Peyer's patch (tissue), 4 donors: ENCODE data around the gene CEBPG. TPM values are rescaled to one million over a fixed set of nuclear protein-coding genes. Genes with fewer than 3 reads are reported as not detected.

Experiments used
- DNase-seq, 3 donors: peaks; one replicate each; pipeline ENCODE4 v3.0.0-alpha.2; 2017 to 2019
- H3K27ac ChIP-seq, 4 donors: fragments of 200-600 bp; sonication (generic); one replicate each; pipeline ENCODE4 v1.5.1; 2016 to 2019
- H3K27me3 ChIP-seq, 2 donors: fragments of 200-600 bp; sonication (generic); one replicate each; pipeline ENCODE4 v1.5.1; 2019
- H3K36me3 ChIP-seq, 3 donors: fragments of 200-600 bp; sonication (generic); one replicate each; pipeline ENCODE4 v1.5.1; 2016 to 2019
- H3K4me1 ChIP-seq, 4 donors: fragments of 200-600 bp; sonication (generic); one replicate each; pipeline ENCODE4 v1.5.1; 2016 to 2019
- H3K4me3 ChIP-seq, 4 donors: fragments of 200-600 bp; sonication (generic); 1 replicate in 3 of 4; 2 replicates in 1 of 4; pipeline ENCODE4 v1.5.1; 2016 to 2019; ENCODE audit warnings: mild to moderate bottlenecking in 1 of 4
- H3K9me3 ChIP-seq, 4 donors: fragments of 200-600 bp; sonication (generic); one replicate each; pipeline ENCODE4 v1.5.1; 2016 to 2019; ENCODE audit warnings: mild to moderate bottlenecking in 1 of 4
- CTCF ChIP-seq, 6 experiments: fragments of 450-650 bp in 4 of 6; fragments of 200-600 bp in 2 of 6; sonication (generic) in 1 of 6; IDR thresholded peaks; one replicate each; pipeline ENCODE4 v1.5.1; 2017 to 2019; ENCODE audit warnings: antibody characterized with exemption in 6 of 6, mild to moderate bottlenecking in 3 of 6, moderate library complexity in 1 of 6
- POLR2A ChIP-seq, 2 donors: fragments of 450-650 bp; IDR thresholded peaks; one replicate each; pipeline ENCODE4 v1.5.1; 2017; ENCODE audit warnings: antibody characterized with exemption in 2 of 2, mild to moderate bottlenecking in 2 of 2, moderate library complexity in 2 of 2
- total RNA-seq, 4 donors: library from RNA; depleted of rRNA; stranded (reverse); fragments of >200 nt; gene quantifications; one replicate each; pipeline ENCODE4 v1.1.0, GENCODE V29; 2016

CEBPG gene
- total RNA-seq, 4 donors from 2014 or later = 33.0 to 75.5 (median 50.5) TPM

- Histone ChIP-seq H3K9me3 (no peaks in the 10 kb centered on the region), H3K27me3 (no peaks in the 10 kb centered on the region), H3K4me1 (peaks cover 0 to 49% (median 2%) of the 10 kb centered on the region in 4 donors), H3K4me3 (no peak overlapping the region), H3K27ac (no peak overlapping the region), H3K36me3 (peaks cover 0 to 12% (median 0%) of the 10 kb centered on the region in 3 donors)
- no peak for TF ChIP-seq CTCF (IDR thresholded peaks at IDR 0.05)
- no peak for TF ChIP-seq POLR2A (IDR thresholded peaks at IDR 0.05)
- peak in 2 of 3 donors; percentile 37 to 45 for DNase-seq
These were observed 26.5 kb downstream of the CEBPG start for GRCh38 chr19:33399745-33400681.

GRCh38 chr19:33400856-33401682 is 27.6 kb downstream of the CEBPG start:
- Histone ChIP-seq H3K36me3 (peaks cover 0 to 12% (median 0%) of the 10 kb centered on the region in 3 donors), H3K4me1 (peaks cover 0 to 40% (median 0%) of the 10 kb centered on the region in 4 donors), H3K9me3 (no peaks in the 10 kb centered on the region), H3K27me3 (no peaks in the 10 kb centered on the region), H3K27ac (no peak overlapping the region), H3K4me3 (no peak overlapping the region)
- no peak for TF ChIP-seq CTCF (IDR thresholded peaks at IDR 0.05)
- no peak for TF ChIP-seq POLR2A (IDR thresholded peaks at IDR 0.05)
- DNase-seq = peak in 2 of 3 donors; percentile 41 to 45

- H3K27ac ChIP-seq = no peak overlapping the region
- TF ChIP-seq CTCF (IDR thresholded peaks at IDR 0.05) = no peak
- no peak for TF ChIP-seq POLR2A (IDR thresholded peaks at IDR 0.05)
- H3K4me3 ChIP-seq = no peak overlapping the region
- no peaks in the 10 kb centered on the region for H3K27me3 ChIP-seq
- peaks cover 0 to 16% (median 0%) of the 10 kb centered on the region in 3 donors for H3K36me3 ChIP-seq
- peaks cover 0 to 40% (median 0%) of the 10 kb centered on the region in 4 donors for H3K4me1 ChIP-seq
- H3K9me3 ChIP-seq = no peaks in the 10 kb centered on the region
- DNase-seq = peak in 1 of 3 donors; percentile 42
These were observed 28.3 kb downstream of the CEBPG start for GRCh38 chr19:33401683-33402420.

GRCh38 chr19:33402421-33403220 is 29.1 kb downstream of the CEBPG start:
- no peaks in the 10 kb centered on the region for H3K9me3 ChIP-seq
- H3K36me3 ChIP-seq = peaks cover 0 to 16% (median 0%) of the 10 kb centered on the region in 3 donors
- peaks cover 0 to 38% (median 0%) of the 10 kb centered on the region in 4 donors for H3K4me1 ChIP-seq
- no peaks in the 10 kb centered on the region for H3K27me3 ChIP-seq
- no peak overlapping the region for H3K4me3 ChIP-seq
- TF ChIP-seq CTCF (IDR thresholded peaks at IDR 0.05) (peak in 3 of 6 experiments; percentile 25 to 49 (median 31)), POLR2A (IDR thresholded peaks at IDR 0.05) (no peak)
- peak overlapping the region in 2 of 4 donors; percentile 26 to 84 for H3K27ac ChIP-seq
- peak in 2 of 3 donors; percentile 46 to 63 for DNase-seq
